ENCODE measurements around the gene PLSCR3.

The PLSCR3 gene

GRCh38 chr17:7426203-7426863, 32.0 kb upstream of the PLSCR3 start:
- DNase-seq: no peak

GRCh38 chr17:7425756-7426155, 31.4 kb upstream of the PLSCR3 start:
- DNase-seq: no peak

GRCh38 chr17:7425316-7425715, 31.0 kb upstream of the PLSCR3 start, which contains the start of gene SPEM2:
Gene SPEM2, plus strand, starts transcription at chr17:7425616. Its CDS starts 73 bp downstream, at chr17:7425689.
- DNase-seq: no peak

GRCh38 chr17:7423679-7424078, 29.4 kb upstream of the PLSCR3 start:
- DNase-seq: no peak

GRCh38 chr17:7421186-7421585, 26.9 kb upstream of the PLSCR3 start:
- DNase-seq: no peak

- no peak for DNase-seq
Observed at GRCh38 chr17:7419819-7420610, 25.7 kb upstream of the PLSCR3 start, which contains the start of gene SPEM1. Gene SPEM1, plus strand, starts transcription at chr17:7420324. Its CDS starts 61 bp downstream, at chr17:7420385.

- no peak for DNase-seq
Observed at GRCh38 chr17:7418472-7419152, 24.3 kb upstream of the PLSCR3 start.

GRCh38 chr17:7417056-7417655, 22.8 kb upstream of the PLSCR3 start:
- no peak for DNase-seq

GRCh38 chr17:7416323-7416722, 22.0 kb upstream of the PLSCR3 start:
- no peak for DNase-seq

GRCh38 chr17:7415784-7416183, 21.5 kb upstream of the PLSCR3 start:
- DNase-seq: no peak

GRCh38 chr17:7414837-7415236, 20.5 kb upstream of the PLSCR3 start:
- DNase-seq: no peak

- DNase-seq: no peak
Observed at GRCh38 chr17:7413346-7413985, 19.1 kb upstream of the PLSCR3 start.

- DNase-seq: no peak
Observed at GRCh38 chr17:7411427-7411750, 17.1 kb upstream of the PLSCR3 start.

GRCh38 chr17:7410634-7411426, 16.5 kb upstream of the PLSCR3 start:
- DNase-seq: no peak

GRCh38 chr17:7409716-7410115, 15.4 kb upstream of the PLSCR3 start:
- no peak for DNase-seq

GRCh38 chr17:7408863-7409262, 14.5 kb upstream of the PLSCR3 start:
- no peak for DNase-seq

GRCh38 chr17:7408252-7408727, 14.0 kb upstream of the PLSCR3 start:
- DNase-seq: no peak

GRCh38 chr17:7407485-7408251, 13.3 kb upstream of the PLSCR3 start, which contains the start of gene NLGN2:
Gene NLGN2, plus strand, starts transcription at chr17:7407845. Its CDS starts 411 bp downstream, at chr17:7408256.
- no peak for DNase-seq

GRCh38 chr17:7407082-7407481, 12.8 kb upstream of the PLSCR3 start:
- DNase-seq: no peak

- DNase-seq: no peak
Observed at GRCh38 chr17:7406235-7406825, 12.0 kb upstream of the PLSCR3 start.

Measured in GDM1 (cell line).